Activated CD8-positive, alpha-beta memory T cell treated with anti-CD3 and anti-CD28 coated beads, Interleukin-2, amount 50 U/mL, for 48 hours (primary cell): ENCODE measurements around the gene LRRC3C.
"Not testable (repeated sequence)": the region's sequence is repeated elsewhere in the genome, so short reads cannot be mapped to it uniquely, and the experiment has no call there.

ENCODE experiments used
- DNase-seq: peaks from one replicate; pipeline ENCODE4 v3.0.0-alpha.2; 2020

LRRC3C gene

GRCh38 chr17:39924691-39925055 is 2.9 kb upstream of the LRRC3C start:
- no peak for DNase-seq

GRCh38 chr17:39925282-39926134 is 2.0 kb upstream of the LRRC3C start:
- no peak for DNase-seq

GRCh38 chr17:39926135-39926587 is 1.4 kb upstream of the LRRC3C start:
- no peak for DNase-seq

- peak; percentile 77 for DNase-seq
Observed at GRCh38 chr17:39926588-39927100, 888 bp upstream of the LRRC3C start.

GRCh38 chr17:39927929-39928857 is 661 bp downstream of the LRRC3C start:
- peak; percentile 66 for DNase-seq

- DNase-seq = no peak
Observed at GRCh38 chr17:39928858-39929645, 1.5 kb downstream of the LRRC3C start.

GRCh38 chr17:39929646-39930407 is 2.3 kb downstream of the LRRC3C start:
- no peak for DNase-seq

GRCh38 chr17:39933912-39934311 is 6.4 kb downstream of the LRRC3C start:
- no peak for DNase-seq

GRCh38 chr17:39934324-39934723 is 6.8 kb downstream of the LRRC3C start:
- no peak for DNase-seq

GRCh38 chr17:39935909-39936308 is 8.4 kb downstream of the LRRC3C start:
- DNase-seq = no peak

- DNase-seq = no peak
Observed at GRCh38 chr17:39937447-39937846, 9.9 kb downstream of the LRRC3C start.

- DNase-seq = no peak
Observed at GRCh38 chr17:39938140-39938869, 10.8 kb downstream of the LRRC3C start.

GRCh38 chr17:39939106-39939505 is 11.6 kb downstream of the LRRC3C start:
- no peak for DNase-seq

- no peak for DNase-seq
Observed at GRCh38 chr17:39939588-39940419, 12.3 kb downstream of the LRRC3C start.

GRCh38 chr17:39943702-39944392 is 16.3 kb downstream of the LRRC3C start:
- DNase-seq = no peak

GRCh38 chr17:39944393-39944711 is 16.8 kb downstream of the LRRC3C start:
- DNase-seq = no peak

- DNase-seq = no peak
Observed at GRCh38 chr17:39946551-39947330, 19.2 kb downstream of the LRRC3C start.

GRCh38 chr17:39948489-39948828 is 20.9 kb downstream of the LRRC3C start:
- DNase-seq = not testable (repeated sequence)

GRCh38 chr17:39949028-39949427 is 21.5 kb downstream of the LRRC3C start:
- no peak for DNase-seq
